Duodenal mucosa (tissue), 2 donors: ENCODE results near the gene TTC1.

Experiments used
- H3K27ac ChIP-seq: one replicate; pipeline ENCODE4 v1.7.0; 2013; ENCODE audit warnings: low read depth, low read length
- H3K27me3 ChIP-seq, 2 donors: one replicate each; pipeline ENCODE4 v1.7.0; 2013; ENCODE audit warnings: low read length in 2 of 2, control low read depth in 1 of 2; ENCODE audit not compliant: insufficient read depth in 2 of 2, control insufficient read depth in 1 of 2
- H3K36me3 ChIP-seq, 2 donors: one replicate each; pipeline ENCODE4 v1.7.0; 2013; ENCODE audit warnings: low read length in 2 of 2, control low read depth in 1 of 2; ENCODE audit not compliant: insufficient read depth in 2 of 2, control insufficient read depth in 1 of 2
- H3K4me1 ChIP-seq, 2 donors: one replicate each; pipeline ENCODE4 v1.7.0; 2013; ENCODE audit warnings: low read length in 2 of 2, control low read depth in 1 of 2; ENCODE audit not compliant: insufficient read depth in 2 of 2, control insufficient read depth in 1 of 2
- H3K4me3 ChIP-seq, 2 donors: one replicate each; pipeline ENCODE4 v1.7.0; 2013; ENCODE audit warnings: low read length in 2 of 2, low read depth in 1 of 2
- H3K9ac ChIP-seq, 2 donors: one replicate each; pipeline ENCODE4 v1.7.0; 2013; ENCODE audit warnings: low read length in 2 of 2, low read depth in 1 of 2
- H3K9me3 ChIP-seq, 2 donors: one replicate each; pipeline ENCODE4 v1.7.0; 2013; ENCODE audit warnings: low read length in 2 of 2, control low read depth in 1 of 2; ENCODE audit not compliant: control insufficient read depth in 1 of 2

TTC1 gene

GRCh38 chr5:160079753-160080152, 70.8 kb downstream of the TTC1 start:
- Histone ChIP-seq H3K9ac (no peak overlapping the region), H3K27me3 (no peaks in the 10 kb centered on the region), H3K9me3 (no peaks in the 10 kb centered on the region), H3K4me1 (peaks cover 5 to 14% of the 10 kb centered on the region in 2 donors), H3K36me3 (peaks cover 3 to 7% of the 10 kb centered on the region in 2 donors), H3K4me3 (no peak overlapping the region), H3K27ac (no peak overlapping the region)

GRCh38 chr5:160081495-160081894, 72.6 kb downstream of the TTC1 start:
- H3K36me3 ChIP-seq = peaks cover 3 to 7% of the 10 kb centered on the region in 2 donors
- no peak overlapping the region for H3K9ac ChIP-seq
- no peaks in the 10 kb centered on the region for H3K27me3 ChIP-seq
- no peaks in the 10 kb centered on the region for H3K9me3 ChIP-seq
- no peak overlapping the region for H3K27ac ChIP-seq
- H3K4me3 ChIP-seq = no peak overlapping the region
- peaks cover 5 to 14% of the 10 kb centered on the region in 2 donors for H3K4me1 ChIP-seq

GRCh38 chr5:160082614-160083500, 73.9 kb downstream of the TTC1 start:
- H3K27me3 ChIP-seq = no peaks in the 10 kb centered on the region
- H3K27ac ChIP-seq = no peak overlapping the region
- H3K4me1 ChIP-seq = peaks cover 5 to 14% of the 10 kb centered on the region in 2 donors
- no peak overlapping the region for H3K9ac ChIP-seq
- no peaks in the 10 kb centered on the region for H3K9me3 ChIP-seq
- no peak overlapping the region for H3K4me3 ChIP-seq
- peaks cover 0 to 4% of the 10 kb centered on the region in 2 donors for H3K36me3 ChIP-seq

GRCh38 chr5:160083501-160083900, 74.6 kb downstream of the TTC1 start:
- Histone ChIP-seq H3K9ac (no peak overlapping the region), H3K27ac (no peak overlapping the region)

GRCh38 chr5:160084144-160084543, 75.2 kb downstream of the TTC1 start:
- Histone ChIP-seq H3K36me3 (no peaks in the 10 kb centered on the region), H3K9me3 (no peaks in the 10 kb centered on the region), H3K27me3 (no peaks in the 10 kb centered on the region), H3K4me1 (peaks cover 5 to 14% of the 10 kb centered on the region in 2 donors), H3K4me3 (no peak overlapping the region), H3K27ac (no peak overlapping the region), H3K9ac (no peak overlapping the region)

More at GRCh38 chr5:160083501-160083900, 74.6 kb downstream of the TTC1 start:
- no peaks in the 10 kb centered on the region for H3K27me3 ChIP-seq
- H3K4me1 ChIP-seq = peaks cover 5 to 14% of the 10 kb centered on the region in 2 donors
- H3K36me3 ChIP-seq = peaks cover 0 to 1% of the 10 kb centered on the region in 2 donors
- H3K9me3 ChIP-seq = no peaks in the 10 kb centered on the region
- no peak overlapping the region for H3K4me3 ChIP-seq

- Histone ChIP-seq H3K27me3 (no peaks in the 10 kb centered on the region), H3K36me3 (peaks cover 1 to 2% of the 10 kb centered on the region in 2 donors), H3K9ac (no peak overlapping the region), H3K9me3 (no peaks in the 10 kb centered on the region), H3K4me1 (peaks cover 5 to 14% of the 10 kb centered on the region in 2 donors), H3K27ac (no peak overlapping the region), H3K4me3 (no peak overlapping the region)
Measured at GRCh38 chr5:160087199-160087598, 78.3 kb downstream of the TTC1 start.

GRCh38 chr5:160088805-160089204, 79.9 kb downstream of the TTC1 start:
- Histone ChIP-seq H3K4me3 (no peak overlapping the region), H3K27ac (no peak overlapping the region), H3K4me1 (peaks cover 5% of the 10 kb centered on the region in 2 donors), H3K9me3 (no peaks in the 10 kb centered on the region), H3K9ac (no peak overlapping the region), H3K36me3 (peaks cover 11 to 18% of the 10 kb centered on the region in 2 donors), H3K27me3 (no peaks in the 10 kb centered on the region)

GRCh38 chr5:160089531-160089930, 80.6 kb downstream of the TTC1 start:
- H3K9ac ChIP-seq = no peak overlapping the region
- H3K27me3 ChIP-seq = no peaks in the 10 kb centered on the region
- H3K4me1 ChIP-seq = peaks cover 0 to 1% of the 10 kb centered on the region in 2 donors
- no peak overlapping the region for H3K27ac ChIP-seq
- H3K36me3 ChIP-seq = peaks cover 11 to 19% of the 10 kb centered on the region in 2 donors
- H3K4me3 ChIP-seq = no peak overlapping the region
- no peaks in the 10 kb centered on the region for H3K9me3 ChIP-seq

- no peaks in the 10 kb centered on the region for H3K9me3 ChIP-seq
- no peak overlapping the region for H3K9ac ChIP-seq
- no peaks in the 10 kb centered on the region for H3K27me3 ChIP-seq
- H3K4me3 ChIP-seq = no peak overlapping the region
- H3K36me3 ChIP-seq = peaks cover 11 to 19% of the 10 kb centered on the region in 2 donors
- H3K4me1 ChIP-seq = no peaks in the 10 kb centered on the region
- no peak overlapping the region for H3K27ac ChIP-seq
Measured at GRCh38 chr5:160090059-160090458, 81.1 kb downstream of the TTC1 start.

- H3K4me1 ChIP-seq = no peaks in the 10 kb centered on the region
- no peaks in the 10 kb centered on the region for H3K27me3 ChIP-seq
- no peak overlapping the region for H3K27ac ChIP-seq
- H3K9me3 ChIP-seq = no peaks in the 10 kb centered on the region
- H3K4me3 ChIP-seq = no peak overlapping the region
- peaks cover 11 to 22% of the 10 kb centered on the region in 2 donors for H3K36me3 ChIP-seq
- H3K9ac ChIP-seq = no peak overlapping the region
Measured at GRCh38 chr5:160092514-160092913, 83.6 kb downstream of the TTC1 start.
